Mesenchymal stem cell (in vitro differentiated cells and primary cell): Measurements from ENCODE around the gene TCF7.

Experiments
- DNase-seq: peaks from one replicate; pipeline ENCODE4 v3.0.0-alpha.2; 2013
- H2AFZ ChIP-seq: one replicate; pipeline ENCODE4 v1.6.1; 2013; ENCODE audit warnings: low read depth, mild to moderate bottlenecking, control low read depth, inconsistent platforms, low read length, moderate library complexity
- H2AK5ac ChIP-seq: 2 replicates; pipeline ENCODE4 v1.6.1; 2013; ENCODE audit warnings: low read length, moderate library complexity, mild to moderate bottlenecking, inconsistent platforms; ENCODE audit not compliant: severe bottlenecking
- H2BK120ac ChIP-seq: one replicate; pipeline ENCODE4 v1.6.1; 2013; ENCODE audit warnings: low read depth, mild to moderate bottlenecking, inconsistent platforms, low read length, moderate library complexity
- H2BK12ac ChIP-seq, 2 experiments: one replicate each; pipeline ENCODE4 v1.6.1; 2013; ENCODE audit warnings: inconsistent platforms in 2 of 2, low read length in 2 of 2, mild to moderate bottlenecking in 2 of 2, moderate library complexity in 2 of 2, control low read depth in 1 of 2
- H2BK15ac ChIP-seq: one replicate; pipeline ENCODE4 v1.6.1; 2013; ENCODE audit warnings: mild to moderate bottlenecking, low read depth, inconsistent platforms; ENCODE audit not compliant: poor library complexity, severe bottlenecking
- H2BK5ac ChIP-seq: 2 replicates; pipeline ENCODE4 v1.6.1; 2013; ENCODE audit warnings: low read depth, mild to moderate bottlenecking, low read length, control low read depth, inconsistent platforms; ENCODE audit not compliant: poor library complexity, severe bottlenecking
- H3K14ac ChIP-seq, 2 experiments: one replicate each; pipeline ENCODE4 v1.6.1; 2013; ENCODE audit warnings: inconsistent platforms in 2 of 2, low read length in 2 of 2, control low read depth in 1 of 2, mild to moderate bottlenecking in 1 of 2, moderate library complexity in 1 of 2
- H3K18ac ChIP-seq, 2 experiments: one replicate each; pipeline ENCODE4 v1.6.1; 2013; ENCODE audit warnings: inconsistent platforms in 2 of 2, low read length in 2 of 2, control low read depth in 1 of 2, low read depth in 1 of 2, mild to moderate bottlenecking in 1 of 2
- H3K23ac ChIP-seq, 2 experiments: one replicate each; pipeline ENCODE4 v1.6.1; 2013; ENCODE audit warnings: inconsistent platforms in 2 of 2, low read length in 2 of 2, mild to moderate bottlenecking in 2 of 2, moderate library complexity in 2 of 2, control low read depth in 1 of 2
- H3K27ac ChIP-seq: 2 replicates; pipeline ENCODE4 v1.5.1; 2013; ENCODE audit warnings: mild to moderate bottlenecking, moderate library complexity, low read length, control low read depth, inconsistent platforms; ENCODE audit not compliant: poor library complexity, severe bottlenecking
- H3K27me3 ChIP-seq, 2 experiments: 2 replicates each; pipeline versions ENCODE4 v1.6.1 to v1.7.0; 2013; ENCODE audit warnings: low read length in 2 of 2, mild to moderate bottlenecking in 2 of 2, moderate library complexity in 2 of 2, control low read depth in 1 of 2, inconsistent platforms in 1 of 2; ENCODE audit not compliant: control insufficient read depth in 1 of 2, insufficient read depth in 1 of 2
- H3K36me3 ChIP-seq, 2 experiments: 2 replicates each; pipeline versions ENCODE4 v1.6.1 to v1.7.0; 2013; ENCODE audit warnings: low read length in 2 of 2, control low read depth in 1 of 2, inconsistent platforms in 1 of 2, low read depth in 1 of 2, mild to moderate bottlenecking in 1 of 2; ENCODE audit not compliant: insufficient read depth in 2 of 2, control insufficient read depth in 1 of 2
- H3K4ac ChIP-seq, 2 experiments: one replicate each; pipeline ENCODE4 v1.6.1; 2013; ENCODE audit warnings: inconsistent platforms in 2 of 2, low read length in 2 of 2, mild to moderate bottlenecking in 2 of 2, moderate library complexity in 2 of 2, control low read depth in 1 of 2, low read depth in 1 of 2
- H3K4me1 ChIP-seq: 2 replicates; pipeline ENCODE4 v1.6.1; 2013; ENCODE audit warnings: low read depth, low read length, control low read depth; ENCODE audit not compliant: control insufficient read depth, insufficient read depth
- H3K4me2 ChIP-seq: 2 replicates; pipeline ENCODE4 v1.6.1; 2013; ENCODE audit warnings: low read length, mild to moderate bottlenecking, inconsistent platforms; ENCODE audit not compliant: poor library complexity, severe bottlenecking
- H3K4me3 ChIP-seq, 2 experiments: 2 replicates each; pipeline versions ENCODE4 v1.5.1 to v1.7.0; 2013; ENCODE audit warnings: low read length in 2 of 2, mild to moderate bottlenecking in 2 of 2, control low read depth in 1 of 2, low read depth in 1 of 2; ENCODE audit not compliant: insufficient read depth in 1 of 2
- H3K79me1 ChIP-seq: replicated peaks from 2 replicates; pipeline ENCODE4 v1.6.1; 2013; ENCODE audit warnings: mild to moderate bottlenecking, control low read depth, low read length, inconsistent platforms; ENCODE audit not compliant: poor library complexity, severe bottlenecking
- H3K9ac ChIP-seq: 2 replicates; pipeline ENCODE4 v1.7.0; 2013; ENCODE audit warnings: mild to moderate bottlenecking, low read length, moderate library complexity
- H3K9me3 ChIP-seq: 2 replicates; pipeline ENCODE4 v1.7.0; 2013; ENCODE audit warnings: mild to moderate bottlenecking, low read length; ENCODE audit not compliant: control insufficient read depth
- H4K8ac ChIP-seq: one replicate; pipeline ENCODE4 v1.6.1; 2013; ENCODE audit warnings: inconsistent platforms, mild to moderate bottlenecking, low read length, moderate library complexity
- H4K91ac ChIP-seq: one replicate; pipeline ENCODE4 v1.6.1; 2013; ENCODE audit warnings: mild to moderate bottlenecking, low read length, inconsistent platforms
- WGBS: methylation state at CpG from one replicate; pipeline ENCODE4 v1.1.7; 2013; ENCODE audit warnings: mixed read lengths; 5-methylcytosine and 5-hydroxymethylcytosine counted together

Gene TCF7

DNA sequence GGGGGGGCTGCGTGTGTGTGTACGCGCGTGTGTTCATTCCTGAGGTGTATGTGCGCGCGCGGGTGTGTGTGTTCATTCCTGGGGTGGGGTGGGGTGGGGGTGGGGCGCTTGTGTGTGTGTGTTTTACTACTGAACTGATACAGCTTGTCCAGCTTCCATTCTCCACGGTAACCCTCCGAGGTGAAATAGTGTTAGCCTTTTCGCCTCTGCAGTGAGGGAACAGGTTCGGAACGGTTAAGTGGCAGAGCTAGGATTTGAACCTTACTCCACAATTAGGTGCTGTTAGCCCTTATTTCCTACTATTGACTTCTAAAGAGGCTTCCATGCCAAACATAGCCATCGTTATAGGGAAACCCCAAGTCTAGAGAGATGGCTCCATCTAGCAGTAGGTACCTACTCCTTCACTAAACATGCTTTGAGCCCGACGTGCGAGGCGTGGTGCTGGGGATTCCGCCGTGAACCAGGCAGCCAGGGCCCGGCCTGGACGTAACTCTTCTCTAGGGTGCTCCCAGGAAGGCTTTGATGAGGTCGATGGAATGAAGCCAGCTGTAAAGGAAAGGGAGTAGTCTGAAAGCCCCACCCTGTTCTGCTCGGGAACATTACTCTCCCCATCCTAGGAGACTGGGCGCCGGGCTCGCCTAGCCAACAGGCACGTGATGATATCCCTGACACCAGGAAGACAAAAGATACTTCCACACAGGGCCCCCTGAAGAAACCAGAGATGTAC lies 63.1 kb downstream of the TCF7 start:
- no peak for DNase-seq
- Histone ChIP-seq H4K91ac (peak overlapping the region; percentile 94), H3K4ac (peak overlapping the region; percentile 85 to 94), H2BK5ac (no peak overlapping the region), H4K8ac (peak overlapping the region; percentile 99), H2BK12ac (peak overlapping the region; percentile 33 to 95), H3K27ac (peak overlapping the region; percentile 88), H3K18ac (peak overlapping the region; percentile 58 to 99), H3K9me3 (no peaks in the 10 kb centered on the region), H2AK5ac (peak overlapping the region; percentile 98), H2BK120ac (peak overlapping the region; percentile 98), H3K79me1 (peaks cover 10% of the 10 kb centered on the region), H3K9ac (peak overlapping the region; percentile 98), H2BK15ac (no peak overlapping the region), H3K4me2 (peak overlapping the region; percentile 93), H3K4me1 (peaks cover 6% of the 10 kb centered on the region), H3K27me3 (no peaks in the 10 kb centered on the region), H2AFZ (peak overlapping the region; percentile 32), H3K4me3 (peak overlapping the region; percentile 98 to 99), H3K14ac (no peak overlapping the region), H3K36me3 (peaks cover 10 to 11% of the 10 kb centered on the region in 2 experiments), H3K23ac (no peak overlapping the region)
- 44% methylated on average over 26 of the region's 29 CpGs for WGBS

DNA sequence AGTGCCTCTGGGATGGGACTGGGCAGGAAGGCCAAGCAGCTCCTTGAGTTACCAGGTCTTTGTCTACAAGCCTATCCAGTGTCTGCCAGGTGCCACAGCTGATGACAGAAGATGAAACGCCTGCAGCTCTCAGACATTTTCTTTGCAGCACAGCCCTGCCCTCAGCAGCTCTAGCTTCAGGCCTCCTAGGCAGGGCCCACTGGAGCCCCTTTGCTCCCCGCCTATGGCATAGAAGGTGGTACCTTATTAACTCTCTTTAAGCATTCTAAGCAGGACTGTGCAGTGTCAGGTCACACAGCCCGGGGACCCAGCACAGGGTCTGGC lies 63.6 kb downstream of the TCF7 start:
- peaks cover 6% of the 10 kb centered on the region in 2 experiments for H3K36me3 ChIP-seq
- peak overlapping the region; percentile 64 for H4K8ac ChIP-seq
- H2AK5ac ChIP-seq: peak overlapping the region; percentile 98
- H3K4me2 ChIP-seq: no peak overlapping the region
- no peak overlapping the region for H2BK15ac ChIP-seq
- H3K14ac ChIP-seq: no peak overlapping the region
- H4K91ac ChIP-seq: no peak overlapping the region
- H3K4ac ChIP-seq: no peak overlapping the region
- no peak overlapping the region for H2BK120ac ChIP-seq
- DNase-seq: no peak
- H3K27ac ChIP-seq: no peak overlapping the region
- H2AFZ ChIP-seq: no peak overlapping the region
- peaks cover 10% of the 10 kb centered on the region for H3K79me1 ChIP-seq
- peaks cover 6% of the 10 kb centered on the region for H3K4me1 ChIP-seq
- peak overlapping the region in 1 of 2 experiments; percentile 98 for H3K4me3 ChIP-seq
- no peaks in the 10 kb centered on the region for H3K9me3 ChIP-seq
- H2BK12ac ChIP-seq: no peak overlapping the region
- H3K27me3 ChIP-seq: no peaks in the 10 kb centered on the region
- no peak overlapping the region for H3K23ac ChIP-seq
- H2BK5ac ChIP-seq: no peak overlapping the region
- 100% methylated on average over 3 of the region's 3 CpGs for WGBS
- H3K9ac ChIP-seq: peak overlapping the region; percentile 98
- H3K18ac ChIP-seq: peak overlapping the region in 1 of 2 experiments; percentile 43

DNA sequence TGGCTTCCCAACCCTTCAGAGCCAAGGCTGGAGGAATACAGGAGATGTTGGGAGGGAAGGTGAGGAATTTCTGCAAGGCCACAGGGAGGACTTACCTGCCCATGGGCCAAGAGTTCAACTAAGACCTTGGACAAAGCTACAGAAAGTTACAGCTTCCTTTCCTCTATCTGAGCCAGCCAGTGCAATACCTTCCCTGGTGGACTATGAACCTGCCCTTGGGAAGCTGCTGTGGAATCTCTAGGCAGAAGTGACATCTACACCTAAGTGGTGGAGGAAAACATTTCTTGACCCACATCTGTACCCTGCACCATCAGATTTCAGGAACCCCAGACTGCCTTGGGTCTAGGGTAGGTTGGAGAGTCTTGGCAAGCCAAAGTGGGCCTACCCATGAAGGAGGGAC lies 69.0 kb downstream of the TCF7 start:
- H2BK120ac ChIP-seq: no peak overlapping the region
- H3K4me2 ChIP-seq: no peak overlapping the region
- H2AFZ ChIP-seq: no peak overlapping the region
- no peak overlapping the region for H3K23ac ChIP-seq
- no peaks in the 10 kb centered on the region for H3K79me1 ChIP-seq
- no peak overlapping the region for H3K18ac ChIP-seq
- H4K8ac ChIP-seq: no peak overlapping the region
- no peak overlapping the region for H2BK12ac ChIP-seq
- H3K36me3 ChIP-seq: no peaks in the 10 kb centered on the region
- H2AK5ac ChIP-seq: no peak overlapping the region
- no peak overlapping the region for H3K14ac ChIP-seq
- peak overlapping the region; percentile 27 for H3K9ac ChIP-seq
- DNase-seq: no peak
- H2BK5ac ChIP-seq: no peak overlapping the region
- no peak overlapping the region for H3K4me3 ChIP-seq
- H3K4me1 ChIP-seq: peaks cover 4% of the 10 kb centered on the region
- no peak overlapping the region for H3K27ac ChIP-seq
- H4K91ac ChIP-seq: no peak overlapping the region
- no peaks in the 10 kb centered on the region for H3K9me3 ChIP-seq
- no peak overlapping the region for H3K4ac ChIP-seq
- H2BK15ac ChIP-seq: no peak overlapping the region
- H3K27me3 ChIP-seq: no peaks in the 10 kb centered on the region

DNA sequence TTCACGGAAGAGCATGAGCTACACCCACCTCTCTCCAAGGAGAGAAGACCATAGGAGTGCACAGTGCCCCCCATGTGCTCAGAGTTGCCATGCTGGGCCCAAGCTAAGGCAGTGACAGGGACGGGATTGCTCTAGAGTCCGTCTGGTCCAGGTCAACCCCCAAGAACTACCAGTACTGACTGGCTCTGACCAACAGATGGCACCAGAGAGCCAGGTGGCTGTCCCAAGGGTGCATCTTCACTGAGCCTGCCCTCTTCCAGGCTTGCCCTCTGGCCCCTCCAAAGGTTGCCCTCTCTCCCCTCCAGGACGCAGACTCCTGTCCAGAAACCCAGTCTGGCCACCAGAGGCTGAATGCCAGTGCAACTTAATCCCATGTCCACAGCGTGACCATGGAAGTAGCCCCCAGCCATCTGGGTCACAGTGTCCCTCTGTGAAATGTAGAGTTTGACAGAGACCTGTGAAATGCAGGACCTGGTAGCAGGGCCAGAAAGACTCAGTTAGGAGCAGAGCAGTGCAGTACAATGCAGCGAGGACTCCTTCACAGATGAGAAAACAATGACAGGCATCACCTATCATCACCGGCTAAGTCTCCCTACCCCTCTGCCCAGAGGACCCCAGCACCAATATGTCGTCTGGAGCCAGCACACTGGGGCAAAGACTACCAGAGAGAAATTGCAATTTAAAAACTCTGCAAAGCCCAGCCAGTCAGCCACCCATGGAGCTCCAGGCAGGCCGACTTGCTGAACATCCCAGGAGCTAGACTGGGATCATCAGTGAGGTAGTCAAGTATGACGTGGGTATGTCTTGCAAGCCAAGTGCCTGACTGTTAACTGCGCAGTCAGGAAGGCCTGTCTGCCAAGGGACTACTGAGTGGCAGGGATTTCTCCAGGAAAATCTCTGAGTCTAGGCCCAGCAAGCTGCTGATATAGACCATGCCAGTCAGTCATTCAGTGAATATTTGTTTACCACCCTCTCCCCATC lies 70.0 kb downstream of the TCF7 start:
- DNase-seq: peak; percentile 69
- H2BK12ac ChIP-seq: no peak overlapping the region
- H2AFZ ChIP-seq: no peak overlapping the region
- peak overlapping the region; percentile 27 for H3K9ac ChIP-seq
- peaks cover 4% of the 10 kb centered on the region for H3K4me1 ChIP-seq
- H3K9me3 ChIP-seq: no peaks in the 10 kb centered on the region
- no peaks in the 10 kb centered on the region for H3K36me3 ChIP-seq
- no peak overlapping the region for H3K23ac ChIP-seq
- 61% methylated on average over 11 of the region's 11 CpGs for WGBS
- H3K4ac ChIP-seq: no peak overlapping the region
- no peaks in the 10 kb centered on the region for H3K79me1 ChIP-seq
- no peak overlapping the region for H3K14ac ChIP-seq
- no peak overlapping the region for H3K4me2 ChIP-seq
- no peaks in the 10 kb centered on the region for H3K27me3 ChIP-seq
- H4K8ac ChIP-seq: no peak overlapping the region
- H3K27ac ChIP-seq: no peak overlapping the region
- no peak overlapping the region for H4K91ac ChIP-seq
- no peak overlapping the region for H2BK15ac ChIP-seq
- H2BK120ac ChIP-seq: no peak overlapping the region
- H3K18ac ChIP-seq: no peak overlapping the region
- H2BK5ac ChIP-seq: no peak overlapping the region
- H2AK5ac ChIP-seq: no peak overlapping the region
- no peak overlapping the region for H3K4me3 ChIP-seq
